H1 (cell line): Measurements from ENCODE around the gene ACTBL2. TPM values are rescaled to one million over a fixed set of nuclear protein-coding genes. Genes with fewer than 3 reads are reported as not detected.

Experiments used
- CTCF ChIA-PET: fragments of 300-600 bp; sonication (Branson Sonifier 250); formaldehyde crosslinking; loops from one replicate; lab custom pipeline; 2021; ENCODE audit not compliant: partially characterized antibody; lab: Charles Lee
- POLR2A ChIA-PET: fragments of 300-600 bp; sonication (Branson Sonifier 250); formaldehyde crosslinking; loops from one replicate; lab custom pipeline; 2021; ENCODE audit warnings: inconsistent platforms; ENCODE audit not compliant: partially characterized antibody; lab: Charles Lee
- DNase-seq, 2 experiments: peaks; one replicate each; pipeline versions ENCODE4 v3.0.0 to v3.0.0-alpha.2; 2010 to 2022; ENCODE audit warnings: low spot score in 2 of 2, low read depth in 1 of 2, mixed read lengths in 1 of 2
- FAIRE-seq: peaks from 2 replicates; lab custom pipeline; 2011; peaks lifted over from hg19 to GRCh38; lab: Jason Lieb, UNC
- H2AFZ ChIP-seq: 2 replicates; pipeline ENCODE4 v1.8.1; 2012; ENCODE audit warnings: low read length, inconsistent platforms
- H2AK5ac ChIP-seq: 2 replicates; pipeline ENCODE4 v1.6.1; 2013; ENCODE audit warnings: low read depth, low read length
- H2BK120ac ChIP-seq: replicated peaks from 2 replicates; pipeline ENCODE3; 2013; ENCODE audit warnings: low read depth, low read length, inconsistent platforms
- H2BK12ac ChIP-seq: 2 replicates; pipeline ENCODE4 v1.6.1; 2013; ENCODE audit warnings: low read depth, low read length
- H2BK15ac ChIP-seq: 2 replicates; pipeline ENCODE4 v1.6.1; 2013; ENCODE audit warnings: low read length
- H2BK20ac ChIP-seq: 2 replicates; pipeline ENCODE4 v1.6.1; 2013; ENCODE audit warnings: low read length
- H2BK5ac ChIP-seq: 2 replicates; pipeline ENCODE4 v1.6.1; 2013; ENCODE audit warnings: low read depth, low read length
- H3K14ac ChIP-seq: 2 replicates; pipeline ENCODE4 v1.6.1; 2013; ENCODE audit warnings: inconsistent platforms; ENCODE audit not compliant: insufficient read length
- H3K18ac ChIP-seq: 2 replicates; pipeline ENCODE4 v1.6.1; 2013; ENCODE audit warnings: low read length; ENCODE audit errors: extremely low read depth
- H3K23ac ChIP-seq: 2 replicates; pipeline ENCODE4 v1.6.1; 2013; ENCODE audit warnings: inconsistent platforms; ENCODE audit not compliant: insufficient read length
- H3K23me2 ChIP-seq: 2 replicates; pipeline ENCODE4 v1.6.1; 2013; ENCODE audit warnings: low read depth, low read length
- H3K27ac ChIP-seq: 2 replicates; pipeline ENCODE4 v1.6.1; 2011; ENCODE audit warnings: low read depth, low read length, inconsistent platforms
- H3K27me3 ChIP-seq, 4 experiments: replicated peaks in 1 of 4; 1 replicate in 1 of 4; 2 replicates in 3 of 4; pipeline versions ENCODE4 v1.6.1 to v1.8.1; 2011 to 2013; ENCODE audit warnings: low read length in 3 of 4, mild to moderate bottlenecking in 3 of 4, inconsistent platforms in 2 of 4, mixed read lengths in 2 of 4, moderate library complexity in 1 of 4; ENCODE audit not compliant: control insufficient read depth in 3 of 4, insufficient read depth in 3 of 4; ENCODE audit errors: extremely low read depth in 1 of 4
- H3K36me3 ChIP-seq, 4 experiments: 2 replicates each; pipeline versions ENCODE4 v1.6.1 to v1.8.1; 2011 to 2013; ENCODE audit warnings: mild to moderate bottlenecking in 4 of 4, low read length in 3 of 4, moderate library complexity in 2 of 4, control low read depth in 1 of 4, inconsistent platforms in 1 of 4; ENCODE audit not compliant: insufficient read depth in 4 of 4, control insufficient read depth in 2 of 4
- H3K4ac ChIP-seq: replicated peaks from 2 replicates; pipeline ENCODE3; 2013; ENCODE audit warnings: low read length, low read depth, mixed read lengths, inconsistent platforms; ENCODE audit not compliant: insufficient read length
- H3K4me1 ChIP-seq, 4 experiments: replicated peaks in 1 of 4; 1 replicate in 1 of 4; 2 replicates in 3 of 4; pipeline versions ENCODE4 v1.6.1 to v1.8.1; 2011 to 2013; ENCODE audit warnings: low read length in 3 of 4, inconsistent platforms in 2 of 4, mixed read lengths in 1 of 4; ENCODE audit not compliant: insufficient read depth in 4 of 4, control insufficient read depth in 3 of 4
- H3K4me2 ChIP-seq, 2 experiments: 2 replicates each; pipeline versions ENCODE4 v1.6.1 to v1.8.1; 2011 to 2013; ENCODE audit warnings: low read depth in 2 of 2, low read length in 2 of 2, control low read depth in 1 of 2, inconsistent platforms in 1 of 2, mild to moderate bottlenecking in 1 of 2; ENCODE audit not compliant: insufficient read depth in 1 of 2
- H3K4me3 ChIP-seq, 4 experiments: fragments of 200-600, 300-600 bp in 1 of 4; sonication (generic), shearing (Covaris generic), sonication (Bioruptor Twin) in 1 of 4; 2 replicates each; pipeline versions ENCODE4 v1.5.1 to v1.8.1; 2011 to 2016; ENCODE audit warnings: low read length in 4 of 4, low read depth in 3 of 4, control low read depth in 2 of 4, inconsistent platforms in 2 of 4, mild to moderate bottlenecking in 2 of 4, mixed read lengths in 1 of 4, moderate library complexity in 1 of 4; ENCODE audit not compliant: insufficient read depth in 2 of 4; ENCODE audit errors: extremely low read depth in 1 of 4
- H3K56ac ChIP-seq: replicated peaks from 2 replicates; pipeline ENCODE3; 2013; ENCODE audit warnings: low read depth, mild to moderate bottlenecking, mixed read lengths, low read length, inconsistent platforms; ENCODE audit not compliant: insufficient read length
- H3K79me1 ChIP-seq: 2 replicates; pipeline ENCODE4 v1.6.1; 2013; ENCODE audit warnings: low read depth, low read length, control low read depth
- H3K79me2 ChIP-seq, 2 experiments: 2 replicates each; pipeline versions ENCODE4 v1.6.1 to v1.8.1; 2012 to 2013; ENCODE audit warnings: low read length in 2 of 2, mild to moderate bottlenecking in 2 of 2, inconsistent platforms in 1 of 2; ENCODE audit not compliant: insufficient read depth in 2 of 2, control insufficient read depth in 1 of 2
- H3K9ac ChIP-seq, 4 experiments: replicated peaks in 1 of 4; 1 replicate in 1 of 4; 2 replicates in 3 of 4; pipeline versions ENCODE4 v1.6.1 to v1.8.1; 2011 to 2013; ENCODE audit warnings: low read depth in 3 of 4, low read length in 3 of 4, control low read depth in 2 of 4, mild to moderate bottlenecking in 2 of 4, moderate library complexity in 2 of 4, inconsistent platforms in 1 of 4; ENCODE audit errors: extremely low read depth in 1 of 4
- H3K9me3 ChIP-seq, 2 experiments: 2 replicates each; pipeline versions ENCODE4 v1.6.1 to v1.8.1; 2012 to 2013; ENCODE audit warnings: mild to moderate bottlenecking in 2 of 2, moderate library complexity in 2 of 2, control low read depth in 1 of 2, inconsistent platforms in 1 of 2, low read depth in 1 of 2, low read length in 1 of 2, mixed read lengths in 1 of 2; ENCODE audit not compliant: insufficient read depth in 2 of 2
- H4K20me1 ChIP-seq, 2 experiments: replicated peaks in 1 of 2; 2 replicates each; pipeline versions ENCODE3 to v1.8.1; 2011 to 2013; ENCODE audit warnings: inconsistent platforms in 2 of 2, low read length in 2 of 2, mild to moderate bottlenecking in 1 of 2; ENCODE audit not compliant: insufficient read depth in 2 of 2, control insufficient read depth in 1 of 2
- H4K5ac ChIP-seq: 2 replicates; pipeline ENCODE4 v1.6.1; 2013; ENCODE audit warnings: low read length, low read depth, mixed read lengths, inconsistent platforms; ENCODE audit not compliant: insufficient read length
- H4K8ac ChIP-seq: 2 replicates; pipeline ENCODE4 v1.8.0; 2013; ENCODE audit warnings: mild to moderate bottlenecking, moderate library complexity, low read length, inconsistent platforms; ENCODE audit not compliant: insufficient read depth; ENCODE audit errors: extremely low read depth
- H4K91ac ChIP-seq: replicated peaks from 2 replicates; pipeline ENCODE3; 2013; ENCODE audit warnings: low read length, mixed read lengths, inconsistent platforms; ENCODE audit not compliant: insufficient read length
- BCL11A ChIP-seq, 2 experiments: IDR thresholded peaks; one replicate each; pipeline ENCODE4 v1.6.1; 2011; ENCODE audit warnings: low read depth in 2 of 2, low read length in 2 of 2, mild to moderate bottlenecking in 2 of 2
- CHD1 ChIP-seq: IDR thresholded peaks from 2 replicates; pipeline ENCODE4 v1.6.1; 2012; ENCODE audit warnings: low read depth, low read length, improper control_type of control experiment
- CREB1 ChIP-seq: IDR thresholded peaks from 2 replicates; pipeline ENCODE4 v1.6.1; 2012; ENCODE audit warnings: inconsistent platforms
- EP300 ChIP-seq, 2 experiments: IDR thresholded peaks; 1 replicate in 1 of 2; 2 replicates in 1 of 2; pipeline ENCODE4 v1.6.1; 2011 to 2012; ENCODE audit warnings: low read depth in 2 of 2, low read length in 2 of 2, mild to moderate bottlenecking in 2 of 2, borderline replicate concordance in 1 of 2, inconsistent platforms in 1 of 2, moderate library complexity in 1 of 2
- KDM4A ChIP-seq: IDR thresholded peaks from one replicate; pipeline ENCODE4 v1.7.1; 2012; ENCODE audit warnings: low read depth, mild to moderate bottlenecking, moderate library complexity, low read length, inconsistent platforms; ENCODE audit not compliant: severe bottlenecking
- KDM5A ChIP-seq: fragments of 200-600 bp; IDR thresholded peaks from 2 replicates; pipeline ENCODE4 v1.7.1; 2012; ENCODE audit warnings: mild to moderate bottlenecking, low read length, inconsistent platforms, mixed read lengths
- RXRA ChIP-seq: IDR thresholded peaks from 2 replicates; pipeline ENCODE4 v1.6.1; 2011; ENCODE audit warnings: low read depth, mild to moderate bottlenecking, low read length, moderate library complexity; ENCODE audit not compliant: insufficient read depth
- SAP30 ChIP-seq: fragments of 300-600 bp; sonication (generic); IDR thresholded peaks from 2 replicates; pipeline ENCODE4 v1.7.1; 2012; ENCODE audit warnings: low read length, moderate library complexity, mild to moderate bottlenecking, inconsistent platforms; ENCODE audit not compliant: insufficient read depth, insufficient replicate concordance
- SRF ChIP-seq: IDR thresholded peaks from 2 replicates; pipeline ENCODE4 v1.6.1; 2011; ENCODE audit warnings: mild to moderate bottlenecking, low read depth, low read length, moderate library complexity
- WGBS, 2 experiments: shearing (Covaris generic) in 1 of 2; methylation state at CpG; one replicate each; pipeline versions ENCODE4 v1.1.6 to v1.1.7; 2013 to 2015; ENCODE audit warnings: low lambda C conversion rate in 2 of 2, mixed read lengths in 2 of 2, inconsistent platforms in 1 of 2, low coverage in 1 of 2, missing lambda C conversion rate in 1 of 2; ENCODE audit not compliant: insufficient replicate concordance in 2 of 2, insufficient coverage in 1 of 2, insufficient read length in 1 of 2; ENCODE audit errors: extremely low coverage in 1 of 2, missing lambda C conversion rate in 1 of 2; 5-methylcytosine and 5-hydroxymethylcytosine counted together
- polyA plus RNA-seq, 7 experiments: library from polyadenylated mRNA; depleted of rRNA in 3 of 7; stranded (reverse) in 5 of 7; unstranded in 2 of 7; fragments of >200 nt in 5 of 7; fragments of 200-250 nt in 2 of 7; gene quantifications; 1 replicate in 5 of 7; 2 replicates in 1 of 7; 4 replicates in 1 of 7; pipeline versions ENCODE4 v1.2.1 to v1.2.3, GENCODE V29; 2011 to 2013; ENCODE audit warnings: missing spikeins in 2 of 7, mixed read lengths in 2 of 7
- total RNA-seq: library from RNA; stranded (reverse); fragmentation: NEBNext Ultra II Directional; extraction: Animal tissue kit (Norgen Biotek cat#: 25700); gene quantifications from 2 replicates; pipeline ENCODE4 v1.2.1, GENCODE V29; 2021
- TF ChIP-seq, protein P1 (sequence below): IDR thresholded peaks from 2 replicates; pipeline ENCODE4 v1.6.1; 2012; ENCODE audit warnings: low read length, inconsistent platforms

ACTBL2 gene
- total and polyA plus RNA-seq, 2 of the 8 experiments (the other 6 are each of a cell fraction or from before 2014, with no cell fraction given) = not detected

DNA sequence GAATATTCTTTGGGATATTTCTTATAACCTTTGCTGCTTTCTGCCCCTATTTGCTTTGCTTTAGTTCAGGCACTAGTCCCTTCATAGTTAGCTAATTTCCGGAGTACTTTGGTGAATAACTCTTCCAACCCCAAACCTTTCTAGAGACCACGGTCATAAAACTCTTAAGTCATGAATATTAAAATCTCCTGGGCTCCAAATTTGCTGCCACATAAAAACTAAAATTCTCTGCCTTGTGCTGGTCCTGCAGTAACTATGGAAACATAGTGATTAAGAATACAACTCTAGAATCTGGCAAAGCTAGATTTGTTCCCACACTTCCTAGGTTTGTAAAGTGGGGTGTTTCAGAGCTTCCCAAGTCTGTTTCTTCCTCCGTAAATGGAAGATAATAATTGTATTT lies 10.0 kb upstream of the ACTBL2 start:
- Histone ChIP-seq H2AK5ac (no peak overlapping the region), H3K4me1 (peaks cover 0 to 3% (median under 1%) of the 10 kb centered on the region in 4 experiments; a peak in 2 of 7 replicates), H2AFZ (no peak overlapping the region), H3K4ac (no peak overlapping the region), H3K56ac (no peak overlapping the region), H4K91ac (no peak overlapping the region), H4K8ac (no peak overlapping the region), H3K18ac (no peak overlapping the region), H3K79me2 (no peaks in the 10 kb centered on the region), H2BK120ac (no peak overlapping the region), H3K9ac (no peak overlapping the region), H3K36me3 (no peaks in the 10 kb centered on the region), H4K20me1 (no peaks in the 10 kb centered on the region), H3K23me2 (no peaks in the 10 kb centered on the region), H3K23ac (no peak overlapping the region), H2BK15ac (no peak overlapping the region), H4K5ac (no peak overlapping the region), H3K4me2 (no peak overlapping the region), H3K9me3 (no peaks in the 10 kb centered on the region), H3K79me1 (no peaks in the 10 kb centered on the region), H3K27me3 (no peaks in the 10 kb centered on the region), H2BK5ac (no peak overlapping the region), H2BK20ac (no peak overlapping the region), H3K14ac (no peak overlapping the region), H3K27ac (no peak overlapping the region), H3K4me3 (no peak overlapping the region), H2BK12ac (no peak overlapping the region)
- ChIA-PET CTCF (interaction anchor here (0.6 to 1.3 kb wide), 3 partner anchors 31 to 573 kb away, joined by 3 read pairs; no protein-coding TSS in a partner anchor), POLR2A (no interaction called here)
- no peak for DNase-seq
- no peak for FAIRE-seq
- WGBS, 2 experiments = 88% methylated on average over 3 of the region's 3 CpGs; no CpG with 5 or more reads in 1 of the 2 experiments
- no peak for TF ChIP-seq BCL11A (IDR thresholded peaks at IDR 0.05; ENCODE audit: low read depth in 2 of 2, low read length in 2 of 2)
- TF ChIP-seq SRF = no peak
- TF ChIP-seq CREB1 = no peak
- no peak for TF ChIP-seq CHD1
- no peak for TF ChIP-seq EP300 (IDR thresholded peaks at IDR 0.05; ENCODE audit: borderline replicate concordance in 1 of 2, low read depth in 2 of 2, low read length in 2 of 2)
- no peak for TF ChIP-seq RXRA
- no peak for TF ChIP-seq KDM5A
- TF ChIP-seq KDM4A = no peak
- TF ChIP-seq, protein P1, sequence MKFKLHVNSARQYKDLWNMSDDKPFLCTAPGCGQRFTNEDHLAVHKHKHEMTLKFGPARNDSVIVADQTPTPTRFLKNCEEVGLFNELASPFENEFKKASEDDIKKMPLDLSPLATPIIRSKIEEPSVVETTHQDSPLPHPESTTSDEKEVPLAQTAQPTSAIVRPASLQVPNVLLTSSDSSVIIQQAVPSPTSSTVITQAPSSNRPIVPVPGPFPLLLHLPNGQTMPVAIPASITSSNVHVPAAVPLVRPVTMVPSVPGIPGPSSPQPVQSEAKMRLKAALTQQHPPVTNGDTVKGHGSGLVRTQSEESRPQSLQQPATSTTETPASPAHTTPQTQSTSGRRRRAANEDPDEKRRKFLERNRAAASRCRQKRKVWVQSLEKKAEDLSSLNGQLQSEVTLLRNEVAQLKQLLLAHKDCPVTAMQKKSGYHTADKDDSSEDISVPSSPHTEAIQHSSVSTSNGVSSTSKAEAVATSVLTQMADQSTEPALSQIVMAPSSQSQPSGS = no peak
- TF ChIP-seq SAP30 = no peak
